Mucosa of gallbladder (tissue), 1 donor: ENCODE measurements around the gene EIF2B5. TPM values are rescaled to one million over a fixed set of nuclear protein-coding genes. Genes with fewer than 3 reads are reported as not detected.
"Not testable (repeated sequence)": the region's sequence is repeated elsewhere in the genome, so short reads cannot be mapped to it uniquely, and the experiment has no call there.

Experiments
- DNase-seq: peaks from one replicate; pipeline ENCODE4 v3.0.0-alpha.2; 2020; ENCODE audit warnings: low spot score
- total RNA-seq: library from RNA; stranded (reverse); gene quantifications from one replicate; pipeline ENCODE4 v1.2.1, GENCODE V29; 2021
- donor health status: DM: no; HTN: no; CAD: no.

Gene EIF2B5
- total RNA-seq, 1 donor from 2014 or later, result 35.5 TPM

GRCh38 chr3:184145751-184146270 is 10.7 kb downstream of the EIF2B5 start:
- DNase-seq, result no peak

- no peak for DNase-seq
Observed at GRCh38 chr3:184148076-184148475, 12.9 kb downstream of the EIF2B5 start.

- no peak for DNase-seq
Observed at GRCh38 chr3:184149123-184149522, 14.0 kb downstream of the EIF2B5 start.

GRCh38 chr3:184149770-184150169 is 14.6 kb downstream of the EIF2B5 start:
- DNase-seq, result not testable (repeated sequence)

GRCh38 chr3:184154885-184155643 is 19.9 kb downstream of the EIF2B5 start, which contains the start of gene DVL3:
Gene DVL3, plus strand, starts transcription at chr3:184155377. Its CDS starts 259 bp downstream, at chr3:184155636.
- DNase-seq, result peak; percentile 55

GRCh38 chr3:184155644-184156521 is 20.7 kb downstream of the EIF2B5 start:
- DNase-seq, result no peak

GRCh38 chr3:184156522-184156955 is 21.4 kb downstream of the EIF2B5 start:
- DNase-seq, result peak; percentile 39

- no peak for DNase-seq
Observed at GRCh38 chr3:184157206-184157605, 22.0 kb downstream of the EIF2B5 start.

GRCh38 chr3:184158404-184158803 is 23.2 kb downstream of the EIF2B5 start:
- DNase-seq, result no peak

- no peak for DNase-seq
Observed at GRCh38 chr3:184160456-184160855, 25.3 kb downstream of the EIF2B5 start.

GRCh38 chr3:184162571-184163070 is 27.5 kb downstream of the EIF2B5 start:
- not testable (repeated sequence) for DNase-seq

GRCh38 chr3:184164648-184165330 is 29.6 kb downstream of the EIF2B5 start:
- no peak for DNase-seq

GRCh38 chr3:184165543-184165942 is 30.4 kb downstream of the EIF2B5 start:
- DNase-seq, result no peak

- no peak for DNase-seq
Observed at GRCh38 chr3:184166671-184167070, 31.5 kb downstream of the EIF2B5 start.

GRCh38 chr3:184167786-184168185 is 32.6 kb downstream of the EIF2B5 start:
- no peak for DNase-seq

- DNase-seq, result no peak
Observed at GRCh38 chr3:184168363-184169120, 33.4 kb downstream of the EIF2B5 start.

GRCh38 chr3:184169896-184170875 is 35.0 kb downstream of the EIF2B5 start:
- DNase-seq, result no peak

- no peak for DNase-seq
Observed at GRCh38 chr3:184171562-184171961, 36.4 kb downstream of the EIF2B5 start.

- no peak for DNase-seq
Observed at GRCh38 chr3:184172681-184173373, 37.7 kb downstream of the EIF2B5 start.
